Testis (tissue), 2 donors: ENCODE measurements around the gene NINL.

Source experiments
- CTCF ChIP-seq, 3 experiments: fragments of 450-650 bp in 2 of 3; fragments of 200-600 bp in 1 of 3; sonication (generic) in 1 of 3; IDR thresholded peaks; one replicate each; pipeline ENCODE4 v1.5.1; 2016 to 2019; ENCODE audit warnings: antibody characterized with exemption in 3 of 3, mild to moderate bottlenecking in 2 of 3, moderate library complexity in 1 of 3
- POLR2A ChIP-seq: fragments of 450-650 bp; IDR thresholded peaks from one replicate; pipeline ENCODE4 v1.6.1; 2017; ENCODE audit warnings: antibody characterized with exemption, mild to moderate bottlenecking, moderate library complexity

- TF ChIP-seq POLR2A: no peak
- TF ChIP-seq CTCF (IDR thresholded peaks at IDR 0.05): no peak
Measured at GRCh38 chr20:25546048-25546447, 39.3 kb downstream of the NINL start.
